ENCODE measurements around the gene TIMM44. TPM values are rescaled to one million over a fixed set of nuclear protein-coding genes. Genes with fewer than 3 reads are reported as not detected.

Gene TIMM44
- total and polyA plus RNA-seq, 10 of the 15 experiments (the other 5 are each of a cell fraction or from before 2014, with no cell fraction given), result 6.6 to 90.7 (median 57.6) TPM

GRCh38 chr19:7947939-7948338, 4.5 kb upstream of the TIMM44 start (continued):
- TF ChIP-seq, protein P1, sequence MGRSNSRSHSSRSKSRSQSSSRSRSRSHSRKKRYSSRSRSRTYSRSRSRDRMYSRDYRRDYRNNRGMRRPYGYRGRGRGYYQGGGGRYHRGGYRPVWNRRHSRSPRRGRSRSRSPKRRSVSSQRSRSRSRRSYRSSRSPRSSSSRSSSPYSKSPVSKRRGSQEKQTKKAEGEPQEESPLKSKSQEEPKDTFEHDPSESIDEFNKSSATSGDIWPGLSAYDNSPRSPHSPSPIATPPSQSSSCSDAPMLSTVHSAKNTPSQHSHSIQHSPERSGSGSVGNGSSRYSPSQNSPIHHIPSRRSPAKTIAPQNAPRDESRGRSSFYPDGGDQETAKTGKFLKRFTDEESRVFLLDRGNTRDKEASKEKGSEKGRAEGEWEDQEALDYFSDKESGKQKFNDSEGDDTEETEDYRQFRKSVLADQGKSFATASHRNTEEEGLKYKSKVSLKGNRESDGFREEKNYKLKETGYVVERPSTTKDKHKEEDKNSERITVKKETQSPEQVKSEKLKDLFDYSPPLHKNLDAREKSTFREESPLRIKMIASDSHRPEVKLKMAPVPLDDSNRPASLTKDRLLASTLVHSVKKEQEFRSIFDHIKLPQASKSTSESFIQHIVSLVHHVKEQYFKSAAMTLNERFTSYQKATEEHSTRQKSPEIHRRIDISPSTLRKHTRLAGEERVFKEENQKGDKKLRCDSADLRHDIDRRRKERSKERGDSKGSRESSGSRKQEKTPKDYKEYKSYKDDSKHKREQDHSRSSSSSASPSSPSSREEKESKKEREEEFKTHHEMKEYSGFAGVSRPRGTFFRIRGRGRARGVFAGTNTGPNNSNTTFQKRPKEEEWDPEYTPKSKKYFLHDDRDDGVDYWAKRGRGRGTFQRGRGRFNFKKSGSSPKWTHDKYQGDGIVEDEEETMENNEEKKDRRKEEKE (IDR thresholded peaks at IDR 0.05), result no peak
- no peak for TF ChIP-seq FOXK2 (IDR thresholded peaks at IDR 0.05)
- TF ChIP-seq STAT3 (IDR thresholded peaks at IDR 0.05; ENCODE audit: low read depth, low read length), result no peak

DNA sequence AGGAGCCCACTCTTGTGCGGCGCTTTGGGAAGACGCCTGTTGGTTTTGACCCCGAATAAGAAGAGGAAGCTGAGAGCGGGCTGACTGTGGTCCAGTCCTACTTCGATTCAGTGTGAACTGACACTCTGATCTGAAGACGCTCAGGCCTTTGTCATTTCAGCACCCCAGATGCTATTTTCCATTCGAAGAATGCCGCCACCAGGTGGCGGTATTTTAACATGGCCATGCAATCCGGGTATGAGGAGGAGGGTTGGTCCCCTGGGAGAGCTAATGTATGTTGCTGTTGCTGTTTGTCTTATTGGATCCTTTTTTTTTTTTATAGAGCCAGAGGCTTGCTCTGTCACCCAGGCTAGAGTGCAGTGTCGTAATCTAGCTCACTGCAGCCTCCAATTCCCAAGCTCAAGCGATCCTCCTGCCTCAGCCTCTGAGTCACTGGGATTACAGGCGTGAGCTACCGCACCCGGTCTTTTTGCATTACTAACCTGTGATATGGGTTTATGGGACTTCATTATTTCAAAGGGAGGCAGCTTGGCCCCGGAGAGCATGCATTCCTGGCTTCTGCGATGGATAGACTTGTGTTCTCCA, 803 bp upstream of the TIMM44 start:
- H3K4me3 ChIP-seq, result peak overlapping the region; percentile 75
- H3K27me3 ChIP-seq (replicated peaks in 1 of 2; ENCODE audit: control insufficient read depth in 2 of 2, insufficient read depth in 2 of 2, low read length in 1 of 2), result no peaks in the 10 kb centered on the region
- TSS peak; percentile 99 for BruUV-seq (replicated peaks)
- ChIA-PET SMC1A (ENCODE audit: uncharacterized antibody, unreplicated experiment) (interaction anchor here (0.8 to 3.1 kb wide), 11 partner anchors 13 to 232 kb away, joined by 3 to 29 read pairs (median 3); partner anchors contain the start of genes ELAVL1 and SNAPC2), RAD21 (ENCODE audit: unreplicated experiment) (interaction anchor here (0.5 to 2.3 kb wide), 19 partner anchors 12 to 842 kb away, joined by 3 to 17 read pairs (median 4); partner anchors contain the start of genes ELAVL1, MAP2K7, MARCHF2 and NDUFA7), POLR2A (interaction anchor here (0.6 to 2.4 kb wide), 6 partner anchors 14 to 231 kb away, joined by 3 to 18 read pairs (median 4); partner anchors contain the start of genes MAP2K7 and SNAPC2), CTCF (interaction anchor here (0.6 to 4.3 kb wide), 27 partner anchors 10 to 842 kb away, joined by 3 to 55 read pairs (median 7); partner anchors contain the start of genes ELAVL1, MAP2K7, SNAPC2 and ZNF414)
- H2AFZ ChIP-seq (ENCODE audit: control insufficient read depth, low read depth, low read length), result peak overlapping the region; percentile 91
- 24% methylated on average over 18 of the region's 18 CpGs for WGBS (ENCODE audit: insufficient coverage, insufficient replicate concordance, low lambda C conversion rate, missing lambda C conversion rate)
- ATAC-seq, result peak; percentile 67
- peaks cover 23% of the 10 kb centered on the region for H3K79me2 ChIP-seq (ENCODE audit: control insufficient read depth, insufficient read depth, low read length)
- no peaks in the 10 kb centered on the region for H4K20me1 ChIP-seq (ENCODE audit: control insufficient read depth, insufficient read depth)
- H3K4me1 ChIP-seq (ENCODE audit: control insufficient read depth, insufficient read depth, low read length), result peaks cover 7% of the 10 kb centered on the region
- peaks cover 0 to 7% of the 10 kb centered on the region in 2 experiments; a peak in 3 of 4 replicates for H3K36me3 ChIP-seq (ENCODE audit: control insufficient read depth in 2 of 2, insufficient read depth in 2 of 2, low read length in 1 of 2)
- H3K27ac ChIP-seq (ENCODE audit: control insufficient read depth, insufficient read depth), result peak overlapping the region; percentile 59
- no peak for FAIRE-seq
- in situ Hi-C loops (cut with MboI) (loop anchor here (10.0 kb wide), 1 partner anchor 311 kb away; no protein-coding TSS in a partner anchor), intact Hi-C loops (cut with micrococcal nuclease; ENCODE audit: unreplicated experiment) (loop anchor here (1.0 to 10.0 kb wide), 3 partner anchors 58 to 309 kb away; no protein-coding TSS in a partner anchor)
- H3K4me2 ChIP-seq (ENCODE audit: control insufficient read depth, insufficient read depth), result peak overlapping the region; percentile 100
- H3K9me3 ChIP-seq (replicated peaks; ENCODE audit: control insufficient read depth, insufficient read depth, low read length), result no peaks in the 10 kb centered on the region
- H3K9ac ChIP-seq (ENCODE audit: control insufficient read depth, insufficient read depth, low read length), result peak overlapping the region; percentile 76
- peak; percentile 58 for DNase-seq (ENCODE audit: low read depth, low spot score)
- TF ChIP-seq, protein P2, sequence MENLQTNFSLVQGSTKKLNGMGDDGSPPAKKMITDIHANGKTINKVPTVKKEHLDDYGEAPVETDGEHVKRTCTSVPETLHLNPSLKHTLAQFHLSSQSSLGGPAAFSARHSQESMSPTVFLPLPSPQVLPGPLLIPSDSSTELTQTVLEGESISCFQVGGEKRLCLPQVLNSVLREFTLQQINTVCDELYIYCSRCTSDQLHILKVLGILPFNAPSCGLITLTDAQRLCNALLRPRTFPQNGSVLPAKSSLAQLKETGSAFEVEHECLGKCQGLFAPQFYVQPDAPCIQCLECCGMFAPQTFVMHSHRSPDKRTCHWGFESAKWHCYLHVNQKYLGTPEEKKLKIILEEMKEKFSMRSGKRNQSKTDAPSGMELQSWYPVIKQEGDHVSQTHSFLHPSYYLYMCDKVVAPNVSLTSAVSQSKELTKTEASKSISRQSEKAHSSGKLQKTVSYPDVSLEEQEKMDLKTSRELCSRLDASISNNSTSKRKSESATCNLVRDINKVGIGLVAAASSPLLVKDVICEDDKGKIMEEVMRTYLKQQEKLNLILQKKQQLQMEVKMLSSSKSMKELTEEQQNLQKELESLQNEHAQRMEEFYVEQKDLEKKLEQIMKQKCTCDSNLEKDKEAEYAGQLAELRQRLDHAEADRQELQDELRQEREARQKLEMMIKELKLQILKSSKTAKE (IDR thresholded peaks at IDR 0.05; ENCODE audit: low read depth, poor library complexity, severe bottlenecking), result peak; percentile 65
- TF ChIP-seq NBN (IDR thresholded peaks at IDR 0.05) (peak; percentile 52; the same call in 1 of the 2 replicates), RBBP5 (conservative IDR thresholded peaks at IDR 0.05) (no peak), CTCF (IDR thresholded peaks at IDR 0.05 in 2 of 3, conservative IDR thresholded peaks at IDR 0.05 in 1 of 3; ENCODE audit: control insufficient read depth in 2 of 3, extremely low read depth in 1 of 3, insufficient read depth in 1 of 3, low read depth in 3 of 3, low read length in 3 of 3) (peak; percentile 70 to 82 (median 80)), DPF2 (IDR thresholded peaks at IDR 0.05) (0 out of 2 replicates have a peak, but pooled peaks have one; percentile 4), ZBED1 (IDR thresholded peaks at IDR 0.05; ENCODE audit: borderline replicate concordance) (no peak), HDAC2 (IDR thresholded peaks at IDR 0.05) (no peak), ESRRA (IDR thresholded peaks at IDR 0.05; ENCODE audit: low read length) (no peak), LARP7 (IDR thresholded peaks at IDR 0.05) (0 out of 2 replicates have a peak, but pooled peaks have one; percentile 28), KLF5 (IDR thresholded peaks at IDR 0.05; ENCODE audit: partially characterized antibody) (no peak), SPI1 (IDR thresholded peaks at IDR 0.05; ENCODE audit: borderline replicate concordance, insufficient read depth, low read depth, low read length) (no peak), RAD21 (IDR thresholded peaks at IDR 0.05; ENCODE audit: insufficient read depth, low read depth, low read length) (peak; percentile 74), RCOR1 (conservative IDR thresholded peaks at IDR 0.05; ENCODE audit: low read depth, low read length) (no peak)

All from GM12878 (cell line).